Measurements from ENCODE around the gene NUB1. TPM values are rescaled to one million over a fixed set of nuclear protein-coding genes. Genes with fewer than 3 reads are reported as not detected.

Gene NUB1
- total RNA-seq, 1 donor from 2014 or later, result 28.2 TPM

GRCh38 chr7:151399305-151399601, 57.6 kb downstream of the NUB1 start:
- Histone ChIP-seq H3K4me3 (no peak overlapping the region), H3K27ac (no peak overlapping the region), H3K9me3 (no peaks in the 10 kb centered on the region), H3K27me3 (no peaks in the 10 kb centered on the region), H3K4me1 (peaks cover 6 to 10% of the 10 kb centered on the region in 2 donors), H3K36me3 (no peaks in the 10 kb centered on the region)
- intact Hi-C loops (cut with DNase I), result no loop called here
- TF ChIP-seq CTCF (IDR thresholded peaks at IDR 0.05), result no peak
- DNase-seq (ENCODE audit: low spot score in 2 of 2), result no peak

DNA sequence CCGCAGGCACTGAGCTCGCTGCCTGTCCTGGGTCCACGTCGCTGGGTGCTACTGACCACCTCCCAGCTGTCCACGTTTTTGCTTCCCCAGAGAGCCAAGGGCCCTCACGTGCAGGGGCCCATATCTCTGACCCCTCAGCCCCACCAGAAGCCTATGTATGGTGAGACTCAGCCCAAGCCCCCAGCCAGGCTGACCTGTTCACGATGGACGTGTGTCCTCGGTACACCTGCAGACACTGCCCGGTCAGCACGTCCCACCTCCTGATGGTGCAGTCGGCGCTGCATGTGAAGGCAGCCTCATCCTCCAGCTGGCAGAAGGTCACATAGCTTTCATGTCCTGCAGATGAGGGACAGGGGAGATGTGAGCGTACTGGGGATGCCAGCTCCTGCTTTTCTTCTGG, 58.3 kb downstream of the NUB1 start:
- TF ChIP-seq CTCF (IDR thresholded peaks at IDR 0.05), result no peak
- no peak overlapping the region for H3K4me3 ChIP-seq
- H3K27me3 ChIP-seq, result no peaks in the 10 kb centered on the region
- no peaks in the 10 kb centered on the region for H3K36me3 ChIP-seq
- intact Hi-C loops (cut with DNase I), result no loop called here
- H3K27ac ChIP-seq, result no peak overlapping the region
- peaks cover 8 to 15% of the 10 kb centered on the region in 2 donors for H3K4me1 ChIP-seq
- no peak for DNase-seq (ENCODE audit: low spot score in 2 of 2)
- H3K9me3 ChIP-seq, result no peaks in the 10 kb centered on the region

GRCh38 chr7:151400626-151401315, 59.2 kb downstream of the NUB1 start:
- Histone ChIP-seq H3K4me3 (no peak overlapping the region), H3K36me3 (no peaks in the 10 kb centered on the region), H3K27me3 (no peaks in the 10 kb centered on the region), H3K4me1 (peaks cover 8 to 15% of the 10 kb centered on the region in 2 donors), H3K9me3 (no peaks in the 10 kb centered on the region), H3K27ac (no peak overlapping the region)
- TF ChIP-seq CTCF (IDR thresholded peaks at IDR 0.05), result no peak
- no peak for DNase-seq (ENCODE audit: low spot score in 2 of 2)
- intact Hi-C loops (cut with DNase I), result no loop called here

DNA sequence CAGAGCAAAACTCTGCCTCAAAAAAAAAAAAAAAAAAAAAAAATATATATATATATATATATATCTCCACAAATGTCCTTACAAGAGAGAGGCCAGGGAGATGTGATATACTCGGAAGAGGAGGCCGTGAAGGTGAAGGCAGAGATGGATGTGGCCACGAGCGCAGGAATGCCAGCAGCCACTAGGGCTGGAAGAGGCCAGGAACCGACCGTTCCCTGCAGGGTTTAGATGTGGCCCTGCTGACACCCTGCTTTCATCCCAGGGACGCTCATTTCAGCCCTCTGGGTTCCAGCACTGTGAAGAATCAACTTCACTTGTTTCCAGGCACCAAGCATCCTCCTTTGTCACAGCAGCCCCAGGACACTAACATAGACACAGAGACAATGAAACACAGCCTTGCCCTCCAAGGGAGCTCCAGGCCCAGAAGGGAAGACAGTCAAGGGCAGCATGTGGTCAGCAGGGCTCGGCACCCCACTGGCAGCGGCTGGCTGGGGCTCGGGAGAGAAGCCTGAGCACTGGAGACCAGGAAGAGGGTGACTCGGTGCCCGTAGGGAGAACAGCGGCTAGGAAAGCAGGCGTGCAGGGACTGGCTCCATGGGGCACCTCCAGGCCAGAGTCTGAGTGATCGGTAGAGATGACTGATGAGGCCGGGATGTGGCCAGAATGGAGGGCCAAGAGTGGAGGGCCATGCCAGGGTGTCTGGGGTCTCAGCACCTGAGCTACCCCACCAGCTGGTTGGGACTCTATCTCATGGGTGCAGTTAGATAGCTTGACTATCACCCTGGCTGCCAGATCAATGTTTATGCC, 60.6 kb downstream of the NUB1 start:
- Histone ChIP-seq H3K4me1 (peaks cover 8 to 15% of the 10 kb centered on the region in 2 donors), H3K36me3 (no peaks in the 10 kb centered on the region), H3K27ac (no peak overlapping the region), H3K27me3 (no peaks in the 10 kb centered on the region), H3K9me3 (no peaks in the 10 kb centered on the region), H3K4me3 (no peak overlapping the region)
- intact Hi-C loops (cut with DNase I), result no loop called here
- DNase-seq (ENCODE audit: low spot score in 2 of 2), result no peak
- no peak for TF ChIP-seq CTCF (IDR thresholded peaks at IDR 0.05)

DNA sequence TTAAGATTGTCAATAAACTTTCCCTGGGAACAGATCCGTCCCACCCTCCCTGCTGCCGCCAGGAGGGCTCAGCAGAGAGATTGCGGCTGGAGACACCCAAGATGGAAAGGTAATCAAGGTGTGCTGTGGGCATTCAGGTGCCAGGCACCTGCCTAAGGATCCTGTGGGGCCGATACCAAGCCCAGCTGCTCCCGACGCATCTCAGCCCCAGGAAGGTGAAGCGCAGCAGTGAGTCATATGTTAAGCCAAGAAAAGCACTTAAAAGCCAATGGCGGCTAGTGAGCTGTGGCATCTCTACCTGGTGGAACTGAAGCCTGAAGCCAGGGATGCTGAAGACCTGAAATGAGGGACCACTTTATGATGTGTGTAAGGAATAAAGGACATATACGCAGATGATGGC, 62.2 kb downstream of the NUB1 start:
- Histone ChIP-seq H3K27ac (peak overlapping the region in 1 of 2 donors; percentile 42), H3K27me3 (no peaks in the 10 kb centered on the region), H3K4me3 (no peak overlapping the region), H3K9me3 (no peaks in the 10 kb centered on the region), H3K36me3 (no peaks in the 10 kb centered on the region), H3K4me1 (peaks cover 8 to 15% of the 10 kb centered on the region in 2 donors)
- no peak for DNase-seq (ENCODE audit: low spot score in 2 of 2)
- intact Hi-C loops (cut with DNase I), result no loop called here
- TF ChIP-seq CTCF (IDR thresholded peaks at IDR 0.05), result no peak

Measured in ascending aorta (tissue), 2 donors.